ENCODE measurements around the gene DGKI.

DGKI gene

GRCh38 chr7:137535579-137535978, 311.2 kb downstream of the DGKI start:
- in situ Hi-C loops (cut with HindIII; ENCODE audit: low pct_ligation_motif_present, low sequenced_read_pairs) = no loop called here
- Histone ChIP-seq H3K27me3 (replicated peaks) (no peaks in the 10 kb centered on the region), H3K4me3 (ENCODE audit: low read depth, low read length) (no peak overlapping the region), H3K27ac (no peak overlapping the region), H3K36me3 (replicated peaks) (no peaks in the 10 kb centered on the region)
- no peak for DNase-seq
- TF ChIP-seq, protein P1, sequence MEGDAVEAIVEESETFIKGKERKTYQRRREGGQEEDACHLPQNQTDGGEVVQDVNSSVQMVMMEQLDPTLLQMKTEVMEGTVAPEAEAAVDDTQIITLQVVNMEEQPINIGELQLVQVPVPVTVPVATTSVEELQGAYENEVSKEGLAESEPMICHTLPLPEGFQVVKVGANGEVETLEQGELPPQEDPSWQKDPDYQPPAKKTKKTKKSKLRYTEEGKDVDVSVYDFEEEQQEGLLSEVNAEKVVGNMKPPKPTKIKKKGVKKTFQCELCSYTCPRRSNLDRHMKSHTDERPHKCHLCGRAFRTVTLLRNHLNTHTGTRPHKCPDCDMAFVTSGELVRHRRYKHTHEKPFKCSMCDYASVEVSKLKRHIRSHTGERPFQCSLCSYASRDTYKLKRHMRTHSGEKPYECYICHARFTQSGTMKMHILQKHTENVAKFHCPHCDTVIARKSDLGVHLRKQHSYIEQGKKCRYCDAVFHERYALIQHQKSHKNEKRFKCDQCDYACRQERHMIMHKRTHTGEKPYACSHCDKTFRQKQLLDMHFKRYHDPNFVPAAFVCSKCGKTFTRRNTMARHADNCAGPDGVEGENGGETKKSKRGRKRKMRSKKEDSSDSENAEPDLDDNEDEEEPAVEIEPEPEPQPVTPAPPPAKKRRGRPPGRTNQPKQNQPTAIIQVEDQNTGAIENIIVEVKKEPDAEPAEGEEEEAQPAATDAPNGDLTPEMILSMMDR (IDR thresholded peaks at IDR 0.05; ENCODE audit: low read depth, low read length, missing control alignments) = no peak

GRCh38 chr7:137531671-137532070, 315.1 kb downstream of the DGKI start:
- H3K27me3 ChIP-seq (replicated peaks) = no peaks in the 10 kb centered on the region
- DNase-seq = no peak
- no peak overlapping the region for H3K27ac ChIP-seq
- H3K4me3 ChIP-seq (ENCODE audit: low read depth, low read length) = no peak overlapping the region
- H3K36me3 ChIP-seq (replicated peaks) = no peaks in the 10 kb centered on the region
- in situ Hi-C loops (cut with HindIII; ENCODE audit: low pct_ligation_motif_present, low sequenced_read_pairs) = no loop called here
- TF ChIP-seq, protein P1 (IDR thresholded peaks at IDR 0.05; ENCODE audit: low read depth, low read length, missing control alignments) = no peak

GRCh38 chr7:137527634-137528033, 319.1 kb downstream of the DGKI start:
- no peaks in the 10 kb centered on the region for H3K36me3 ChIP-seq (replicated peaks)
- TF ChIP-seq, protein P1 (IDR thresholded peaks at IDR 0.05; ENCODE audit: low read depth, low read length, missing control alignments) = no peak
- no peak overlapping the region for H3K27ac ChIP-seq
- no peak for DNase-seq
- in situ Hi-C loops (cut with HindIII; ENCODE audit: low pct_ligation_motif_present, low sequenced_read_pairs) = no loop called here
- H3K27me3 ChIP-seq (replicated peaks) = no peaks in the 10 kb centered on the region
- H3K4me3 ChIP-seq (ENCODE audit: low read depth, low read length) = no peak overlapping the region

DNA sequence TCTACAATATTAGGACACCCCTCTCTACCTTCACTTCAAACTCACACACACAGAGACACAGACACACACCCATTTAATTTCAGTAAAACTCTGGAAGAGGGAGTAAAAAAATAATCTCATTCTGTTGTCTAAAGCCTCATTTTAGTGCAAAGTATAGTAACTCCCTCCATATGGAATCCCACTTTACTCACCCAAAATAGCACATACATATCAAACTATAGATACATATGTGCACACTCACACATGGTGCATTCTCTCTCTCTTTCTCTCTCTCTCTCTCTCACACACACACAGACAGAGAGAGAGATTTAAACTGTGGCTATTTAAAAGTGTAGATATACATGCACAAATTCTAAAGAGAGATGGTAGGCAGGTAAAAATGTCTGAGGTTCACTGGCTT, 323.6 kb downstream of the DGKI start:
- TF ChIP-seq, protein P1 (IDR thresholded peaks at IDR 0.05; ENCODE audit: low read depth, low read length, missing control alignments) = no peak
- Histone ChIP-seq H3K27ac (no peak overlapping the region), H3K36me3 (replicated peaks) (no peaks in the 10 kb centered on the region), H3K27me3 (replicated peaks) (no peaks in the 10 kb centered on the region), H3K4me3 (ENCODE audit: low read depth, low read length) (no peak overlapping the region)
- in situ Hi-C loops (cut with HindIII; ENCODE audit: low pct_ligation_motif_present, low sequenced_read_pairs) = no loop called here
- DNase-seq = no peak

GRCh38 chr7:137521451-137521850, 325.3 kb downstream of the DGKI start:
- DNase-seq = no peak
- no peak overlapping the region for H3K27ac ChIP-seq
- no peak overlapping the region for H3K4me3 ChIP-seq (ENCODE audit: low read depth, low read length)
- H3K36me3 ChIP-seq (replicated peaks) = no peaks in the 10 kb centered on the region
- in situ Hi-C loops (cut with HindIII; ENCODE audit: low pct_ligation_motif_present, low sequenced_read_pairs) = no loop called here
- H3K27me3 ChIP-seq (replicated peaks) = no peaks in the 10 kb centered on the region
- TF ChIP-seq, protein P1 (IDR thresholded peaks at IDR 0.05; ENCODE audit: low read depth, low read length, missing control alignments) = no peak

- in situ Hi-C loops (cut with HindIII; ENCODE audit: low pct_ligation_motif_present, low sequenced_read_pairs) = no loop called here
- TF ChIP-seq, protein P1 (IDR thresholded peaks at IDR 0.05; ENCODE audit: low read depth, low read length, missing control alignments) = no peak
- H3K4me3 ChIP-seq (ENCODE audit: low read depth, low read length) = no peak overlapping the region
- no peaks in the 10 kb centered on the region for H3K27me3 ChIP-seq (replicated peaks)
- H3K36me3 ChIP-seq (replicated peaks) = no peaks in the 10 kb centered on the region
- DNase-seq = no peak
- no peak overlapping the region for H3K27ac ChIP-seq
Measured at GRCh38 chr7:137519947-137520346, 326.8 kb downstream of the DGKI start.

All from brain microvascular endothelial cell (primary cell).